Loucy (cell line): ENCODE results near the gene ZCCHC18.

Source experiments
- CTCF ChIP-seq: fragments of 200-600 bp; sonication (generic); conservative IDR thresholded peaks from 2 replicates; pipeline ENCODE4 v1.5.1; 2014; ENCODE audit warnings: mild to moderate bottlenecking, antibody characterized with exemption, low read length
- EZH2phosphoT487 ChIP-seq: fragments of 200-600 bp; IDR thresholded peaks from 2 replicates; pipeline ENCODE4 v1.6.1; 2018; ENCODE audit warnings: antibody characterized with exemption, mild to moderate bottlenecking, moderate library complexity, borderline replicate concordance

- no peak for TF ChIP-seq CTCF
- TF ChIP-seq EZH2phosphoT487, result no peak
Measured at GRCh38 chrX:104130808-104131207, 18.5 kb downstream of the ZCCHC18 start.
